Activated CD8-positive, alpha-beta memory T cell treated with anti-CD3 and anti-CD28 coated beads, Interleukin-2, amount 10 ng/mL, durations not matched to agents 7 days and 5 days (primary cell): Measurements from ENCODE around the gene NXPE3. TPM values are rescaled to one million over a fixed set of nuclear protein-coding genes. Genes with fewer than 3 reads are reported as not detected.
A peak's percentile ranks its signal among the peaks of the same experiment; 100 is the strongest.

ENCODE experiments used
- ATAC-seq: fragments of 150-1000 bp; cut with Tn5 transposase; one replicate; pipeline ENCODE4 v1.10.0; 2021; ENCODE audit warnings: moderate library complexity
- CTCF ChIA-PET: fragments of 350-600 bp; sonication (Branson Sonifier 250); formaldehyde crosslinking; loops from one replicate; lab custom pipeline; 2021; ENCODE audit warnings: antibody characterized with exemption; lab: Charles Lee
- DNase-seq: peaks from one replicate; pipeline ENCODE4 v3.0.0-alpha.2; 2020
- H3K27ac Mint-ChIP-seq: one replicate; pipeline ENCODE4 v1.8.0; 2021; ENCODE audit warnings: mild to moderate bottlenecking, mixed read lengths
- H3K27me3 Mint-ChIP-seq: one replicate; pipeline ENCODE4 v1.8.0; 2021; ENCODE audit warnings: mixed read lengths
- H3K36me3 Mint-ChIP-seq: one replicate; pipeline ENCODE4 v1.8.0; 2021; ENCODE audit warnings: mild to moderate bottlenecking, mixed read lengths
- H3K4me1 Mint-ChIP-seq: one replicate; pipeline ENCODE4 v1.8.0; 2021; ENCODE audit warnings: mixed read lengths
- H3K4me3 Mint-ChIP-seq: one replicate; pipeline ENCODE4 v1.8.0; 2021; ENCODE audit warnings: mild to moderate bottlenecking, moderate library complexity, mixed read lengths
- H3K9me3 Mint-ChIP-seq: one replicate; pipeline ENCODE4 v1.8.0; 2022; ENCODE audit warnings: low read depth, mixed read lengths
- total RNA-seq, 2 experiments: library from RNA; stranded (reverse); gene quantifications; one replicate each; pipeline ENCODE4 v1.2.3, GENCODE V29; 2021

Gene NXPE3
- total RNA-seq, 2 experiments from 2014 or later, result 19.6 to 20.4 TPM

DNA sequence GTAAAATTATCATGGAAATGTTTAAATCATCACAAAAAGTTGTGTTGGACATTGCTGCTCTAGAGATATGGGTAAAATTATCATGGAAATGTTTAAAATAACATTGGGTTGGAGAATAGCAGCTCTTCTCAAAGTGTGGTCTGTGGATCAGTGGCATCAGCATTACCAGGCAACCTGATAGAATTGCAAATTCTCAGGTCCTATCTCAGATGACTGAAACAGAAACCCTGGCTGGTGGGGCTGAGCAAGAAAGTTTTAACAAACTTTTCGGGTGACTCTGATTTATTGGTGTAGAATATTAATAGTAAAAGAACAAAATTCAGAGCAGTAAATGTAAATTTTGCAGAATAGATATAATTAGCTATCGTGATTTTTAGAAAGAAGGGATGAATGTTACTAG is 28.9 kb downstream of the NXPE3 start:
- no peaks in the 10 kb centered on the region for H3K27me3 Mint-ChIP-seq
- ATAC-seq (no peak), DNase-seq (peak; percentile 55)
- H3K4me1 Mint-ChIP-seq, result peaks cover 54% of the 10 kb centered on the region
- H3K36me3 Mint-ChIP-seq, result peaks cover 17% of the 10 kb centered on the region
- no peak overlapping the region for H3K27ac Mint-ChIP-seq
- CTCF ChIA-PET, result interaction anchor here (0.9 to 9.9 kb wide), 8 partner anchors 10 to 421 kb away, joined by 3 to 128 read pairs (median 4); partner anchors contain the start of gene NXPE3
- H3K4me3 Mint-ChIP-seq, result no peak overlapping the region
- H3K9me3 Mint-ChIP-seq, result no peaks in the 10 kb centered on the region

DNA sequence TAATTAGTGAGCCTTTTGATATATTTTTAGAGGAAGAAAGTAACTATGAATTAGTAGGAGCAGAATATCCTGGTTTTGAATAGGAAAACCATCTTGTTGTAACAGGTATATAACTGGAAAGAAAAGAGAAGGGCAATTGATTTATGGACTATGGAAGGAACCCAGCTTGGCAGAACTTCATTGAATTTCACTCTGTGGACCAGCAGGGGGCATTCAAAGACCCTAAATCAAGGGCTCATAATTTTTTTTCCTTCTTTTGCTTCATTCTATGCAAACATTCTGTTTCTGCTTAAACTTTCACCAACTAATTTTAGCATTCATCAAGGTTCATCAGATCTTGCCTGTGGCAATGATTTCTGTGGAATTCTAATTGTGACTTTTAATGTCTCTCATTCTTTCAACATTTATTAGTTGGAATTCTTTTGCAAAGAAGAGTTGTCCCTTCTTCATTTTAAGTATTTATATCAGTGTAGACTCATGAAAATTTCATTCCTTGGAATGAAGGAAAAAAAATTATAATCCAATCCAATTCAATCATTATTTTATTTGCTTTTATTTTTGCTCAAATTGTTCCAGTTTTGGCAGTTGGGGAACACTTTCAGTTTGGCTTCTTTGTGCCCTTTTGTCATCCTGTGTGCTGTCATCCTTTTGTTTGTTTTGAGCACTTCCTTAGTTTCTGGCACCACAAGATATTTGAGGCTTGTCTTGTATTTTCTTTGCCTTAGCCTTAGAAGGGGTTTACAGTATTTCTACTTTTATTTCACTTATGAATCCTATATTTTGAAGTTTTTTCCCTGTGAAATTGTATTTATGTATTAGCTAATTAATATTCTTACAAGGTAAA is 30.4 kb downstream of the NXPE3 start:
- Mint-ChIP-seq H3K27ac (peak overlapping the region; percentile 52), H3K27me3 (no peaks in the 10 kb centered on the region), H3K36me3 (peaks cover 6% of the 10 kb centered on the region), H3K4me3 (no peak overlapping the region), H3K9me3 (no peaks in the 10 kb centered on the region), H3K4me1 (peaks cover 55% of the 10 kb centered on the region)
- CTCF ChIA-PET, result interaction anchor here (0.9 to 9.9 kb wide), 11 partner anchors 12 to 419 kb away, joined by 3 to 128 read pairs (median 4); partner anchors contain the start of gene NFKBIZ
- DNase-seq (no peak), ATAC-seq (peak; percentile 62)

DNA sequence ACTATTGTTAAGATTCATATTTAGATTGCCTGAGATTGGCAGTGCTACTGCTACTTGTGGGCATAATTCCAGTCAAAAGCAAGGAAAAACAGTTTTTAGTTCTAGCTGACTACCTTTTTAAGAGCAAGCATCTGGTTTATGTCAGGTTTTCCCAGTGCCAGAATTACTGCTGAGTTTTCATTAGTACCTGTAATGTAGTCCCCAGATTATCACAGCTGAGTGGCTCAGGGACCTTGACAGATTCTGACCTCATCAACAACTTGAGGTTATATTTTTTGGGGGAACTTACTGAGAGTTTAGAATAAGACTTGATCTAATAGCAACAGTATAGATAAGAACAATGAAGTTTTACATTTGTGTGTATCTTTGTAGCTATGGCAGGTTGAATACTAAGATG is 31.0 kb downstream of the NXPE3 start:
- ATAC-seq, result no peak
- no peaks in the 10 kb centered on the region for H3K9me3 Mint-ChIP-seq

DNA sequence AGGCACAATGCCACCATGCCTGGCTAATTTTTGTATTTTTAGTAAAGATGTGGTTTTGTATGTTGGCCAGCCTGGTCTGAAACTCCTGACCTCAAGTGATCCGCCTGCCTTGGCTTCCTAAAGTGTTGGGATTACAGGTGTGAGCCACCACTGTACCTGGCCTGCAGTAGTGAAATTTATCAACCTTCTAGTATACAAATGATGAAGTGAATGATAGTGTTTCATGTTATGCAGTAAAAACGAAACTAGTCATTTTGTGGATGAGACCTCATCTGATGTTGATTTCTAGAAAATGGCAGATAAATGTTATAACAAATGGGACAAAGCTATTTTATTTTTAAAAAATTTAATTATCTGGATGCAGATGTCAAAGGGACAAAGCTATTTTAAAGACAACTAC is 32.9 kb downstream of the NXPE3 start:
- ATAC-seq (peak; percentile 35), DNase-seq (no peak)
- H3K27me3 Mint-ChIP-seq, result no peaks in the 10 kb centered on the region
- H3K27ac Mint-ChIP-seq, result no peak overlapping the region
- peaks cover under 1% of the 10 kb centered on the region for H3K36me3 Mint-ChIP-seq
- CTCF ChIA-PET, result interaction anchor here (1.3 to 9.9 kb wide), 6 partner anchors 9 to 418 kb away, joined by 3 to 128 read pairs (median 6); no protein-coding TSS in a partner anchor
- H3K4me3 Mint-ChIP-seq, result no peak overlapping the region
- peaks cover 57% of the 10 kb centered on the region for H3K4me1 Mint-ChIP-seq
- H3K9me3 Mint-ChIP-seq, result no peaks in the 10 kb centered on the region

More for the DNA sequence above, 31.0 kb downstream of the NXPE3 start:
- H3K27ac Mint-ChIP-seq, result peak overlapping the region; percentile 7
- CTCF ChIA-PET, result interaction anchor here (1.0 to 9.9 kb wide), 10 partner anchors 12 to 419 kb away, joined by 3 to 128 read pairs (median 4); partner anchors contain the start of gene NFKBIZ
- H3K36me3 Mint-ChIP-seq, result peaks cover 3% of the 10 kb centered on the region
- no peak for DNase-seq
- H3K4me1 Mint-ChIP-seq, result peaks cover 57% of the 10 kb centered on the region
- no peaks in the 10 kb centered on the region for H3K27me3 Mint-ChIP-seq
- no peak overlapping the region for H3K4me3 Mint-ChIP-seq

DNA sequence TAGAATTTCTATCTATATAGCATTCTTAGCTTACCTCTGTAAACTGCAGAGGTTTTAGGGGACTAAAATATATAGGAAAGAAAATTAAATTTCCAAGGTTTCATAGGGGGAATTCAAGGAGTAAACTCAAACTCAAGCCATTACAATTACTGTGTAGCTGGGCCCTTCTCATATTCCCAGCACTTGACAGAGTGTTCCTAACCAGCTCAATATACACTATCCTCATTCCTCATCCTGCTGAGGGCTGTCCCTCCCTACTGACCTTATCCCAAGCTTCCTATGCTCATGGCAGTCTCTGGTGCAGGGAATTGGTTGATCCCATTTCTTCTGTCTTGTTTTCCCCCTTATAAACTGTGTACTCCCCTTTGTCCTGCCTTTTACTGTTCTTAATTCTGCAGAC is 33.9 kb downstream of the NXPE3 start:
- Mint-ChIP-seq H3K4me1 (peaks cover 52% of the 10 kb centered on the region), H3K4me3 (no peak overlapping the region), H3K27ac (no peak overlapping the region), H3K9me3 (no peaks in the 10 kb centered on the region), H3K36me3 (peaks cover 7% of the 10 kb centered on the region), H3K27me3 (no peaks in the 10 kb centered on the region)
- CTCF ChIA-PET, result interaction anchor here (1.1 to 9.9 kb wide), 9 partner anchors 10 to 417 kb away, joined by 3 to 128 read pairs (median 6); partner anchors contain the start of gene NFKBIZ
- no peak for DNase-seq
- ATAC-seq, result no peak

DNA sequence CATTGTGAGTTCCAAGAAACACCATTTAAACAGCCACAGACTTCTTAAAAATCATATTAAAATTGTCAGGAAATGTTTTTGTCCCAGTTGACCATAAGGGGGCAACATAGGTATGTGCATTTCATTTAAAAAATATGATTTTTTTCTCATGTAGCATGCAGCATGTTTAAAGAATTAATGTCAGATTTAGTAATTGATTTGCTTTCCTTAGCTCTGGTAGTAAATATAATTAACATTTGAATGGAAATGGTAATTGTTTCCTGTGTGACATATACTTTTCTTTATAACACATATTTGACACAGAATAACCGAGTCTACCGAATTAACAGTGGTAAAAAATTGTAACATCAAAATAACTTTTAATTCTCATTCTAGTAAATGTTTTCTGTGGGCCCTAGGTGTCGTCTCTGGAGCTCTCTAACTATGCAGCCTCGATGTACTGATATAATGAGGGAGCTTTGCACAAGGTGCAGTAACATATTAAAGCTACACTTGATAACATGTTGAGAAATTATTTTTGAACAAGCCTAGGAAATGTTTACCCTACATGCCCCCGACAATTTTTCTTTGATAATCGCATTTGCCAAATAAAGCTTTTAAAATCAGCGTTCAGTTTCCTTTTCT is 34.9 kb downstream of the NXPE3 start:
- Mint-ChIP-seq H3K9me3 (no peaks in the 10 kb centered on the region), H3K4me1 (peaks cover 44% of the 10 kb centered on the region)
- no peak for ATAC-seq

DNA sequence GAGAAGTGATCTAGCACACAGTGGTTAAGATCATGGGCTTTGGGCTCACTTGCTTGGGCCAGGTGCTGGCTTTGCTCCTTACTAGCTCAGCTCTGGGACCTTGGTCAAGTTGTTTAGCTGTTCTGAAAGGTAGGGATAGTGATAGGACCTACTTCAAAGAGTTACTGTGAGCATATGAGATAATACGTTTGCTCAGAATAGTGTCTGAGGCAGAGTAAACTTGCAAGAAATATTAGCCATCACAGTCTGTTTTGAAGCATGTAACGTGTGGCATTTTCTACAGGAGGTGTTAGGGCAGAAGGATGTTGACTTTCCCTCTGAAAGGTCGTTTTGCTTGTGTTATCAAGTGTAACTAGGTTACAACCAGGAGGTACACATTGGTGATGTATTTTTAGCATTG is 35.8 kb downstream of the NXPE3 start:
- H3K9me3 Mint-ChIP-seq, result no peaks in the 10 kb centered on the region
- H3K27ac Mint-ChIP-seq, result no peak overlapping the region
- DNase-seq, result no peak
- no peaks in the 10 kb centered on the region for H3K27me3 Mint-ChIP-seq
- ATAC-seq, result no peak
- H3K4me1 Mint-ChIP-seq, result peaks cover 35% of the 10 kb centered on the region
- H3K4me3 Mint-ChIP-seq, result no peak overlapping the region
- peaks cover 12% of the 10 kb centered on the region for H3K36me3 Mint-ChIP-seq
- CTCF ChIA-PET, result interaction anchor here (1.0 to 9.9 kb wide), 10 partner anchors 10 to 722 kb away, joined by 3 to 128 read pairs (median 4); no protein-coding TSS in a partner anchor

More for the DNA sequence above, 34.9 kb downstream of the NXPE3 start:
- no peaks in the 10 kb centered on the region for H3K27me3 Mint-ChIP-seq
- DNase-seq, result no peak
- no peak overlapping the region for H3K4me3 Mint-ChIP-seq
- H3K27ac Mint-ChIP-seq, result no peak overlapping the region
- CTCF ChIA-PET, result interaction anchor here (0.8 to 9.9 kb wide), 15 partner anchors 9 to 723 kb away, joined by 3 to 128 read pairs (median 3); partner anchors contain the start of gene NFKBIZ
- H3K36me3 Mint-ChIP-seq, result peaks cover 10% of the 10 kb centered on the region

DNA sequence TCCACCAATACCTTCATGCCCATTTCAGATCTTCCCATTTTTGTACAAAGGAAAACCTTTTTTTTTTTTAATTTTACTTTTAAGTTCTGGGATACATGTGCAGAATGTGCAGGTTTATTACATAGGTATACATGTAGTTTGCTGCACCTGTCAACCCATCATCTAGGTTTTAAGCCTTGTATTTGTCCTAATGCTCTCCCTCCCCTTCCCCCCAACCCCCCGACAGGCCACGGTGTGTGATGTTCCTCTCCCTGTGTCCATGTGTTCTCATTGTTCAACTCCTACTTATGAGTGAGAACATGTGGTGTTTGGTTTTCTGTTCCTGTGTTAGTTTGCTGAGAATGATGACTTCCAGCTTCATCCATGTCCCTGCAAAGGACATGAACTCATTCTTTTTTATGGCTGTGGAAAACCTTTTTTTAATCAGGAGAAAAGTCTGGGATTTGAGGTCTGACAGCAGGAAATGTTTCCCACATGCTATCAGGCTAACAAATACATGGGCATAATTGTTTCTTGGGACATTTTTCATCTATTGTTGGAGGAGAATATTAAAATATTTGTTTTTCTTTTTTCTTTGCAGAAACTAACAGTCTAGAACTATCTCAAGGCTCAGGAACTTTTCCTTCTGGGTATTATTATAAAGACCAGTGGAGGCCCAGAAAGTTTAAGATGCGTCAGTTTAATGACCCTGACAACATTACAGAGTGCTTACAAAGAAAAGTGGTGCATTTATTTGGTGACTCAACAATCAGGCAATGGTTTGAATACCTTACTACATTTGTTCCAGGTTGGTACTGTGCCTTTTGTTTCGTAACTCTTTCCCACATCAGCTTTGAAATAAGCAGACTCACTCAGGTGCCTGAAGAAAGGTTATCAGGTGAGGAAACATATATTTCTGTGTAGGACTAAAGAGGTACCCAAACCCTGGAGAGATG is 37.5 kb downstream of the NXPE3 start:
- no peaks in the 10 kb centered on the region for H3K27me3 Mint-ChIP-seq
- DNase-seq, result no peak
- CTCF ChIA-PET, result interaction anchor here (1.0 to 2.6 kb wide), 5 partner anchors 11 to 413 kb away, joined by 3 to 12 read pairs (median 5); partner anchors contain the start of gene NFKBIZ
- peaks cover 18% of the 10 kb centered on the region for H3K4me1 Mint-ChIP-seq
- peaks cover 23% of the 10 kb centered on the region for H3K36me3 Mint-ChIP-seq
- ATAC-seq, result no peak
- no peak overlapping the region for H3K4me3 Mint-ChIP-seq
- no peaks in the 10 kb centered on the region for H3K9me3 Mint-ChIP-seq
- no peak overlapping the region for H3K27ac Mint-ChIP-seq

DNA sequence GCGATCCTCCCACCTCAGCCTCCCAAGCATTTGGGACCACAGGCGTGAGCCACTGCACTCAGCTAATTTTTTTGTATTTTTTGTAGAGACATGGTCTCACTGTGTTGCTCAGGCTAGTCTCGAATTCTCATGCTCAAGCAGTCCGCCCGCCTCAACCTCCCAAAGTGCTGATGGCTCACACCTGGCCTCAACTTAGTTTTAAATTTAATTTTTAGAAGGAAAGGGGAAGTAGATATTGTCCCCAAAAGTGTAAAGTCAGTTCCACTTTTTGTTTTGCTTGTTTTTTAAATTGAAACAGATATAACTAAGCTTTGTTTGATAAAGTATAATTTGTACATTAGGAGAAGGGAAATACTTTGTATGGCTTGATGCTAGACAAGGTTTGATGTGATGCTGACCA is 39.0 kb downstream of the NXPE3 start:
- ATAC-seq (no peak), DNase-seq (no peak)
- Mint-ChIP-seq H3K36me3 (peaks cover 33% of the 10 kb centered on the region), H3K4me3 (no peak overlapping the region), H3K9me3 (no peaks in the 10 kb centered on the region), H3K27me3 (no peaks in the 10 kb centered on the region), H3K27ac (no peak overlapping the region), H3K4me1 (peaks cover 12% of the 10 kb centered on the region)
- CTCF ChIA-PET, result interaction anchor here (0.7 to 2.6 kb wide), 7 partner anchors 9 to 719 kb away, joined by 3 to 12 read pairs (median 5); no protein-coding TSS in a partner anchor

DNA sequence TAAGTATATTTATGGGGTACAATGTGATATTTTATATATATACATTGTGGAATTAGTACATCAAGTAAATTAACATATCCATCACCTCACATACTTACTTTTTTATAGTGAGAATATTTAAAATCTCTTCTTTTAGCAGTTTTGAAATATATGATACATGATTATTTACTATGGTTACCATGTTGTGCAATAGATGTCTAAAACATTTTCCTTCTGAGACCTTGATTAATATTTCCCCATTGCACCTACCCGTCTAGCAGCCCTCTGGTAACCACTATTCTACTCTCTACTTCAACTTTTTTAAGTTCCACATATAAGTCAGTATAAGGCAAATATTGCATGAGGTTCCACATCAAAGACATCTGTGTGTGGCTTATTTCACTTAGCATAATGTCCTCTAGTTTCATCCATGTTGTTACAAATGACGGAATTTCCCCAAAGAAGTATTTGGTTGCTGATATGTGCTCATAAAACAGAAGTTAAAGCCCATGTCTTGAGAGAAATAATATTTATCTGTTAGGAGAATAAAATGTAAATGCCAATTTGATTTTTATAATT is 40.7 kb downstream of the NXPE3 start:
- H3K36me3 Mint-ChIP-seq, result peaks cover 36% of the 10 kb centered on the region

DNA sequence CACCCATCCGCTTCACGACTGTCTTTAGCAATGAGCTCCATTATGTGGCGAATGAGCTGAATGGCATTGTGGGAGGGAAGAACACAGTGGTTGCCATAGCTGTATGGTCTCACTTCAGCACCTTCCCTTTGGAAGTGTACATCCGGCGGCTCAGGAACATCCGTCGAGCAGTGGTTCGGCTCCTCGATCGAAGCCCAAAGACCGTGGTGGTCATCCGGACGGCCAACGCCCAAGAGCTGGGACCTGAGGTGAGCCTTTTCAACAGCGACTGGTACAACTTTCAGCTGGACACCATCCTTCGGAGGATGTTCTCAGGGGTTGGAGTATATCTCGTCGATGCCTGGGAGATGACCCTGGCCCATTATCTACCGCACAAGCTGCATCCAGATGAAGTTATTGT is 42.5 kb downstream of the NXPE3 start:
- H3K36me3 Mint-ChIP-seq, result peaks cover 38% of the 10 kb centered on the region
- peaks cover 14% of the 10 kb centered on the region for H3K4me1 Mint-ChIP-seq
- no peaks in the 10 kb centered on the region for H3K9me3 Mint-ChIP-seq
- ATAC-seq, result no peak
- CTCF ChIA-PET, result interaction anchor here (1.1 to 3.8 kb wide), 4 partner anchors 13 to 407 kb away, joined by 3 to 17 read pairs (median 4); no protein-coding TSS in a partner anchor
- no peak overlapping the region for H3K27ac Mint-ChIP-seq
- DNase-seq, result no peak
- H3K27me3 Mint-ChIP-seq, result no peaks in the 10 kb centered on the region
- H3K4me3 Mint-ChIP-seq, result no peak overlapping the region

More for the DNA sequence above, 40.7 kb downstream of the NXPE3 start:
- Mint-ChIP-seq H3K4me1 (peaks cover 5% of the 10 kb centered on the region), H3K27ac (no peak overlapping the region), H3K4me3 (no peak overlapping the region), H3K27me3 (no peaks in the 10 kb centered on the region), H3K9me3 (no peaks in the 10 kb centered on the region)
- CTCF ChIA-PET, result interaction anchor here (1.1 kb wide), 1 partner anchor 406 kb away, joined by 3 read pairs; no protein-coding TSS in a partner anchor
- ATAC-seq (no peak), DNase-seq (no peak)

DNA sequence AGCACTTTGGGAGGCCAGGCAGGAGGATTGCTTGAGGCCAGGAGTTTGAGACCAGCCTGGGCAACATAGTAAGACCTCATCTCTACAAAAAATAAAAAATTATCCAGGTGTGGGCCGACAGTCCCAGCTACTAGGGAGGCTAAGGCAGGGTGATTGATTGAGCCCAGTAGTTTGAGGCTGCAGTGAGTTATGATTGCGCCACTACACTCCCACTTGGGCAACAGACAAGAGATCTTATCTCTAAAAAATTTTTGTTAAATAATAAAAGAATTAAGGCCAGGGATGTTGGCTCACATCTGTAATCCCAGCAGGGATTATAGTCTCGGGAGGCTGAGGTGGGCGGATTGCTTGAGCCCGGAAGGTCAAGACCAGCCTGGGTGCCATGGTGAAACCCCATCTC is 44.5 kb downstream of the NXPE3 start:
- Mint-ChIP-seq H3K36me3 (peaks cover 30% of the 10 kb centered on the region), H3K27me3 (no peaks in the 10 kb centered on the region), H3K27ac (no peak overlapping the region), H3K4me1 (peaks cover 24% of the 10 kb centered on the region), H3K9me3 (no peaks in the 10 kb centered on the region), H3K4me3 (no peak overlapping the region)
- ATAC-seq, result no peak
- no peak for DNase-seq
- CTCF ChIA-PET, result interaction anchor here (1.2 to 3.8 kb wide), 4 partner anchors 11 to 405 kb away, joined by 4 to 17 read pairs (median 7); no protein-coding TSS in a partner anchor
